CD4-positive, alpha-beta T cell treated with Interferon alpha-2 for 1 hour (primary cell): ENCODE measurements around the gene OR5B21.

Source experiments
- DNase-seq, 2 donors: peaks; one replicate each; pipeline ENCODE4 v3.0.0-alpha.2; 2020 to 2022

OR5B21 gene

GRCh38 chr11:58490827-58491226 is 17.1 kb downstream of the OR5B21 start:
- DNase-seq: no peak

GRCh38 chr11:58487170-58487569 is 20.7 kb downstream of the OR5B21 start:
- no peak for DNase-seq

GRCh38 chr11:58485961-58486360 is 21.9 kb downstream of the OR5B21 start:
- no peak for DNase-seq

GRCh38 chr11:58471892-58472291 is 36.0 kb downstream of the OR5B21 start:
- no peak for DNase-seq

GRCh38 chr11:58466293-58466692 is 41.6 kb downstream of the OR5B21 start:
- DNase-seq: no peak

GRCh38 chr11:58465690-58466089 is 42.2 kb downstream of the OR5B21 start:
- DNase-seq: no peak
